ENCODE data around the gene DGKZ.
"Not testable (repeated sequence)": the region's sequence is repeated elsewhere in the genome, so short reads cannot be mapped to it uniquely, and the experiment has no call there.

The DGKZ gene, protein sequence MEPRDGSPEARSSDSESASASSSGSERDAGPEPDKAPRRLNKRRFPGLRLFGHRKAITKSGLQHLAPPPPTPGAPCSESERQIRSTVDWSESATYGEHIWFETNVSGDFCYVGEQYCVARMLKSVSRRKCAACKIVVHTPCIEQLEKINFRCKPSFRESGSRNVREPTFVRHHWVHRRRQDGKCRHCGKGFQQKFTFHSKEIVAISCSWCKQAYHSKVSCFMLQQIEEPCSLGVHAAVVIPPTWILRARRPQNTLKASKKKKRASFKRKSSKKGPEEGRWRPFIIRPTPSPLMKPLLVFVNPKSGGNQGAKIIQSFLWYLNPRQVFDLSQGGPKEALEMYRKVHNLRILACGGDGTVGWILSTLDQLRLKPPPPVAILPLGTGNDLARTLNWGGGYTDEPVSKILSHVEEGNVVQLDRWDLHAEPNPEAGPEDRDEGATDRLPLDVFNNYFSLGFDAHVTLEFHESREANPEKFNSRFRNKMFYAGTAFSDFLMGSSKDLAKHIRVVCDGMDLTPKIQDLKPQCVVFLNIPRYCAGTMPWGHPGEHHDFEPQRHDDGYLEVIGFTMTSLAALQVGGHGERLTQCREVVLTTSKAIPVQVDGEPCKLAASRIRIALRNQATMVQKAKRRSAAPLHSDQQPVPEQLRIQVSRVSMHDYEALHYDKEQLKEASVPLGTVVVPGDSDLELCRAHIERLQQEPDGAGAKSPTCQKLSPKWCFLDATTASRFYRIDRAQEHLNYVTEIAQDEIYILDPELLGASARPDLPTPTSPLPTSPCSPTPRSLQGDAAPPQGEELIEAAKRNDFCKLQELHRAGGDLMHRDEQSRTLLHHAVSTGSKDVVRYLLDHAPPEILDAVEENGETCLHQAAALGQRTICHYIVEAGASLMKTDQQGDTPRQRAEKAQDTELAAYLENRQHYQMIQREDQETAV

DNA sequence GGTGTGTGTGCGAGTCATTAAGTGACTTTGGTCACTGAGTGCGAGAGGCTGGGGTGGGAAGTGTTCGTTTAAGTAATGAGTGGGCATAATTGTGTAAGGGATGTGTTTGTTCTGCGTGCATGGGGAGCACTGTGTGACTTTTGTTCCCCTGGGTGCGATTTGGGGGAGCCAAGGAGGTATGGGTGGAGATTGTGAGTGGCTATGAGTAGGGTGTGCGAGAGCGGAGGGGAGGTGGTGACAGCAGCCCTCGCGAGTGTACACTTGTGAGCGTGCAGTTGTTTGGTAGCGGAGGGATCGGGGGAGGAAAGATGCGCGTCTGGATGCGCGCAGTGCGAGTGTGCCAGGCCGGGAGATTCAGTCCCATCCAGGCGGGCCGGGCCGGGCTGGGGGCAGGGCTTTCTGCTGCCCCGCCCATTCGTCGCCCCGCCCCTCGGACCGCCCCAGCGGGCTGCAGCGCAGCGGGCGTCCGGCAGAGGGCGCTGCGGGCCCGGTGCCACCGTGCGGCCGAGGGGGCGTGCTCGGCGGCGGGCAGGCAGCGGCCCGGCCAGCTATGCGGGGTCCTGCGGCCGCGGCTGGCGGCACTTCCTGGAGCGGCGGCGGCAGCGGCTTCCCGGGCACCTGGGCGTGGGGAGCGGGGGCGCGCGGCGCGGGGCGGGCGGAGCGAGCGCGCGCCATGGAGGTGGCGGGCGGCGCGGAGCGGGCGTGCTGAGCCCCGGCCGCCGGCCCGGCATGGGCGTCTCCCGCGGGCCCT, at the start of gene DGKZ:
DGKZ (plus strand) TSS at position 578 of the 751 bp plus-strand sequence. CDS start 197 bp downstream, outside the sequence.
- DNase-seq (ENCODE audit: low spot score): peak; percentile 94
- ChIA-PET CTCF (interaction anchor here (0.5 to 1.0 kb wide), 10 partner anchors 8 to 1609 kb away, joined by 3 to 6 read pairs (median 3); no protein-coding TSS in a partner anchor), POLR2A (ENCODE audit: low non-redundant PET) (no interaction called here)
- peak within 1 kb of the TSS; percentile 90 for H3K27ac ChIP-seq
- TF ChIP-seq, protein P1, sequence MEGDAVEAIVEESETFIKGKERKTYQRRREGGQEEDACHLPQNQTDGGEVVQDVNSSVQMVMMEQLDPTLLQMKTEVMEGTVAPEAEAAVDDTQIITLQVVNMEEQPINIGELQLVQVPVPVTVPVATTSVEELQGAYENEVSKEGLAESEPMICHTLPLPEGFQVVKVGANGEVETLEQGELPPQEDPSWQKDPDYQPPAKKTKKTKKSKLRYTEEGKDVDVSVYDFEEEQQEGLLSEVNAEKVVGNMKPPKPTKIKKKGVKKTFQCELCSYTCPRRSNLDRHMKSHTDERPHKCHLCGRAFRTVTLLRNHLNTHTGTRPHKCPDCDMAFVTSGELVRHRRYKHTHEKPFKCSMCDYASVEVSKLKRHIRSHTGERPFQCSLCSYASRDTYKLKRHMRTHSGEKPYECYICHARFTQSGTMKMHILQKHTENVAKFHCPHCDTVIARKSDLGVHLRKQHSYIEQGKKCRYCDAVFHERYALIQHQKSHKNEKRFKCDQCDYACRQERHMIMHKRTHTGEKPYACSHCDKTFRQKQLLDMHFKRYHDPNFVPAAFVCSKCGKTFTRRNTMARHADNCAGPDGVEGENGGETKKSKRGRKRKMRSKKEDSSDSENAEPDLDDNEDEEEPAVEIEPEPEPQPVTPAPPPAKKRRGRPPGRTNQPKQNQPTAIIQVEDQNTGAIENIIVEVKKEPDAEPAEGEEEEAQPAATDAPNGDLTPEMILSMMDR (conservative IDR thresholded peaks at IDR 0.05; ENCODE audit: low read depth): peak; percentile 97

- DNase-seq (ENCODE audit: low spot score): peak; percentile 70
- peak overlapping the region; percentile 64 for H3K27ac ChIP-seq
- CTCF ChIA-PET: interaction anchor here (0.5 to 1.3 kb wide), 3 partner anchors 9 to 168 kb away, joined by 3 to 4 read pairs (median 3); no protein-coding TSS in a partner anchor
- POLR2A ChIA-PET (ENCODE audit: low non-redundant PET): no interaction called here
- TF ChIP-seq, protein P1 (conservative IDR thresholded peaks at IDR 0.05; ENCODE audit: low read depth): no peak
Measured at GRCh38 chr11:46298699-46299433, 48.4 kb upstream of the DGKZ start.

- ChIA-PET POLR2A (ENCODE audit: low non-redundant PET) (no interaction called here), CTCF (interaction anchor here (0.5 to 1.3 kb wide), 4 partner anchors 9 to 169 kb away, joined by 3 to 6 read pairs (median 4); no protein-coding TSS in a partner anchor)
- no peak for DNase-seq (ENCODE audit: low spot score)
- peak overlapping the region; percentile 60 for H3K27ac ChIP-seq
- TF ChIP-seq, protein P1 (conservative IDR thresholded peaks at IDR 0.05; ENCODE audit: low read depth): no peak
Measured at GRCh38 chr11:46299451-46299961, 47.8 kb upstream of the DGKZ start.

- DNase-seq (ENCODE audit: low spot score): no peak
- TF ChIP-seq, protein P1 (conservative IDR thresholded peaks at IDR 0.05; ENCODE audit: low read depth): no peak
- peak overlapping the region; percentile 60 for H3K27ac ChIP-seq
- POLR2A ChIA-PET (ENCODE audit: low non-redundant PET): no interaction called here
- CTCF ChIA-PET: interaction anchor here (0.6 to 1.3 kb wide), 2 partner anchors 61 to 464 kb away, joined by 3 to 6 read pairs; no protein-coding TSS in a partner anchor
Measured at GRCh38 chr11:46300270-46300669, 47.0 kb upstream of the DGKZ start.

GRCh38 chr11:46302866-46303265, 44.4 kb upstream of the DGKZ start:
- no peak for DNase-seq (ENCODE audit: low spot score)
- H3K27ac ChIP-seq: peak overlapping the region; percentile 12
- POLR2A ChIA-PET (ENCODE audit: low non-redundant PET): no interaction called here
- CTCF ChIA-PET: interaction anchor here (1.5 kb wide), 1 partner anchor 63 kb away, joined by 3 read pairs; no protein-coding TSS in a partner anchor
- TF ChIP-seq, protein P1 (conservative IDR thresholded peaks at IDR 0.05; ENCODE audit: low read depth): no peak

DNA sequence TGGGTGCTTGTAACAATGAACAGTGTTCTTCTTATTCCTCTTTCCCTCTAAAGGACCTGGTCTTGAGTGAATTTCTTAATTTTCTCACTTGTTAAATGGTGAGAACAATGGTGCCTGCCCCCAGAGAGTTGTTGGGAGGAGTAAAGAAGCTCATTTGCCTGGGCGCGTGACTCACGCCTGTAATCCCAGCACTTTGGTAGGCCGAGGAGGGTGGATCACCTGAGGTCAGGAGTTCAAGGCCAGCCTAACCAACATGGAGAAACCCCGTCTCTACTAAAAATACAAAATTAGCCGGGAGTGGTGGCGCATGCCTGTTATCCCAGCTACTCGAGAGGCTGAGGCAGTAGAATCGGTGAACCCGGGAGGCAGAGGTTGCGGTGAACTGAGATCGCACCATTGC, 43.2 kb upstream of the DGKZ start:
- H3K27ac ChIP-seq; POLR2A ChIA-PET (ENCODE audit: low non-redundant PET); DNase-seq (ENCODE audit: low spot score): not testable (repeated sequence)
- CTCF ChIA-PET: interaction anchor here (0.5 to 1.3 kb wide), 6 partner anchors 12 to 274 kb away, joined by 3 to 5 read pairs (median 3); no protein-coding TSS in a partner anchor
